SU-DHL-6 (cell line): ENCODE measurements around the gene ARNT2.

Experiments used
- CTCF ChIP-seq: fragments of 200-600 bp; sonication (generic); IDR thresholded peaks from one replicate; pipeline ENCODE4 v1.5.1; 2017; ENCODE audit warnings: antibody characterized with exemption, mild to moderate bottlenecking, low read length, moderate library complexity; ENCODE audit not compliant: insufficient read depth, poor library complexity, severe bottlenecking
- EZH2phosphoT487 ChIP-seq: fragments of 200-600 bp; sonication (generic), shearing (Covaris generic); conservative IDR thresholded peaks from 2 replicates; pipeline ENCODE4 v1.6.1; 2018; ENCODE audit warnings: mild to moderate bottlenecking, antibody characterized with exemption, low read length, moderate library complexity, mixed read lengths

- no peak for TF ChIP-seq CTCF
- no peak for TF ChIP-seq EZH2phosphoT487
Observed at GRCh38 chr15:80375968-80376891, 28.0 kb upstream of the ARNT2 start.
